ENCODE measurements around the gene B9D1.

- TF ChIP-seq CTCF (IDR thresholded peaks at IDR 0.05) (peak in 1 of 12 donors; percentile 11), POLR2A (IDR thresholded peaks at IDR 0.05) (no peak)
These were observed 59.2 kb downstream of the B9D1 start for GRCh38 chr17:19303367-19303776.

Measured in heart left ventricle (tissue), 13 donors.